Measurements from ENCODE around the gene MAN1A1.

DNA sequence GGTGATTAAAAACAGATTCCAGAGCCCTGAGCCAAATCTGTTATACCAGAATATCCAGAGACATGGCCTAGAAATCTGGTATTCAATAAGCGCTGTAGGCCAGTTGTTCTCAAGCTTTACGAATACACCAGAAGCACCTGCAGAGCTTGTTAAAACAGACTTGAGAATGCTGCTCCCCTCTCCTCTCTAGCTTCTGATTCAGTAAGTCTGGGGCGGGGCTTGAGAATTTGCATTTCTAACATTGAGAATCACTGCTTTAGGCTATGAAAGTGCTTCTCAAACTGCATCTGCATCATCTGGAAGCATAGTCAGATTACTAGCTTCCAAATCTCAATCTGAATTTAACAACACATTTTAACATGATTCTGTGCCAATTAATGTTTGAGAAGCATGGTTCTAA lies 20.5 kb upstream of the MAN1A1 start:
- TF ChIP-seq, protein P1, sequence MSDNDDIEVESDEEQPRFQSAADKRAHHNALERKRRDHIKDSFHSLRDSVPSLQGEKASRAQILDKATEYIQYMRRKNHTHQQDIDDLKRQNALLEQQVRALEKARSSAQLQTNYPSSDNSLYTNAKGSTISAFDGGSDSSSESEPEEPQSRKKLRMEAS (IDR thresholded peaks at IDR 0.05) = no peak
- TF ChIP-seq NRF1 (IDR thresholded peaks at IDR 0.05; ENCODE audit: low read depth, low read length) (no peak), KDM5A (IDR thresholded peaks at IDR 0.05; ENCODE audit: low read length) (no peak)
